ENCODE data around the gene WDR6. TPM values are rescaled to one million over a fixed set of nuclear protein-coding genes. Genes with fewer than 3 reads are reported as not detected.
A peak's percentile ranks its signal among the peaks of the same experiment; 100 is the strongest.
"Not testable (repeated sequence)": the region's sequence is repeated elsewhere in the genome, so short reads cannot be mapped to it uniquely, and the experiment has no call there.

WDR6 gene
- total RNA-seq, 1 donor from 2014 or later: 104 TPM

DNA sequence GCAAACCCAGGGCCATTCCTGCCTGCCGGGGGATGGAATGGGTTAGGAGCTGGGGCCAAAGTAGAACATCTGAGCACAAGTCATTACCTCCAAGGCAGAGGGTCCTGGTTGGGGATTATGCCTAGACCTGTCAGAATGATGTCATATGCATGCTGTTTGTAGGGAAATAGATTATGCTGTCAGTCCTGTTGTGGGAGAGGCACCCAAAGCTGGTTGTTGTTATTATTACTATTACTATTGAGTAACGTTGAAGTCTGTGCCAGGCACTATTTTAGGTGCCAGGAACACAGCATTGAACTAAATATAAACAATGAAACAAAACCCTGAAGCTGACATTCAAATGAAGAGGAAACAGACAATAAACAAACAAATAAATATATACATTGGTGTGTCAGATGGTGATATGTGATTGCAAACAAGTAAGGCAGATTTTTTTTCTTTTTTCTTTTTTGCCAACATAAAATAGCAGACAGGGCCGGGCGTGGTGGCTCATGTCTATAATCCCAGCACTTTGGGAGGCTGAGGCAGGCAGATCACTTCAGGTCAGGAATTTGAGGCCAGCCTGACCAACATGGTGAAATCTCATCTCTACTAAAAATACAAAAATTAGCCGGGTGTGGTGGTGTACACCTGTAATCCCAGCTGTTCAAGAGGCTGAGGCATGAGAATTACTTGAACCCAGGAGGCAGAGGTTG is 15.2 kb upstream of the WDR6 start:
- DNase-seq (ENCODE audit: low spot score): no peak

DNA sequence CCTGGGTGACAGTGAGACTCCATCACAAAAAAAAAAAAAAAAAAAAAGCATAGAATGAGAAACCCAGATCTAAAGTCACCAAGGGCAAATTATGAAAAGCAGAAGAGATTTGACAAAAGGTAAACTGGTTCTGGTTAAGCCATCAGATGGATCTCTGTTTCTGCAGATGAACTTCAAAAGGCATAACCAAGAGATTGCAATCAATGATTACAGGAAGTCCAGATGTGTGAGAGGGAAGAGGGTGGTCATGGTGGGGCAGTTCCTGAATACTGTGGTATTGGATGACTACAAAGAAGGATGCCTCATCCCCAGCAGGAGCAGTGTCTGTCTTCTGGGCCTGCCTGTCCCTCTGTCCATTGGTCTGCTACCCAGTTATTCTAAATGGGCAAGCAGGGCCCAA is 13.4 kb upstream of the WDR6 start:
- DNase-seq (ENCODE audit: low spot score): no peak

DNA sequence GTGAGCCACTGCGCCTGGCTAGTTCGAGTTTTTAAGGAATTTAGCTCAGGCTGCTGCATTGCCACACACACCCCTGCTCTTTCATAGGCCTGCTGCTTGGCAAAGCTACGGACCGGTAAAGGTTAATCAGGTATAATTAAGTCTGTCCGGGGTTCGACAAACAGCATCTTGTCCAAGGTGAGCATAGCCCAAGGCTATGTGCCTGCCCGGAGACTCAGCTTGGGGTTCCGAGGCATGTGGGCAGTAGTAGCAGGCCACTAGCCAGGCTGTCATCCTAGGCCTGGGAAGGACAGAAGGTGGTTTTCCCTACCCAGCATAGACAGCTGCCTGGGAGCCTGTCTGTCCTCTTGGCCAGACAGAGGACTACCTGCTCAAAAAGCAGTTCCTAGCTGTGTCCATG is 10.6 kb upstream of the WDR6 start:
- no peak for DNase-seq (ENCODE audit: low spot score)

- no peak for DNase-seq (ENCODE audit: low spot score)
Measured at GRCh38 chr3:48997102-48997635, 10.0 kb upstream of the WDR6 start.

GRCh38 chr3:48997714-48998637 is 9.2 kb upstream of the WDR6 start:
- no peak for DNase-seq (ENCODE audit: low spot score)

DNA sequence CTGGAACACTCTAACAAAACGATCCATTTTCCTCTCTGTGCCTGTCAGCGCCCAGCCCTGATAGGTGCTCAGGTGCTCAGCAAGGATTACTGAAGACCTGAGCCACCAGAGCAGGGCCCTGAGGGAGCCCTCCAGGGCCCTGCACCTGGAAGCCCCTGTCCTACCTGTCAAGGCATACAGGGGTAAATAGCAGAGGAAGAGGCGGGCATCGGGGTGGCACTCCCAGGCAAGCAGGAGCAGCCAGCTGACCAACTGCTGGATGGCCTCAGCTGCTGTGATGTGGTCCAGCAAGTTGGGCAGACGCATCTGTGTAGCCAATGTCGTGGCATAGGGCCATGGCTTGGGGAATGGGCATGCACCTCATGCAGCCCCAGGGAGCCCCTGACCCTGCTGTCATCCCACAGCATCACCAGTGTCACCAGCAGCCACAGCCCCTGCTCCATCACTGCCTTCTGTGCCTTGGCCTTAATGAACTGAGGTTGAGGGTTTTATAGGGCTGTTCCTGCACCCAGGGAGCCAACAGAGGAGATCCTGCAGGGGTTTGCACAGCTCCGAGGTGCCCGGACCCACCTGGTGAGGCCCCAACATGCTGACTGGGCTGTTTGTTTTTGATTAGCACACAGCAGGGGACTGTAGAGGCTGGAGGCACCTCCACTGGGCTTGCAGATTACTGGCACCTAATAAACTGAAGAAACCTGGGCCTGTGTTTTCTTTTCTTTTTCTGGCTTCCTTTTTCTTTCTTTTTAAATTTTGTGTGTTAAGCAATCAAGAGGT is 7.9 kb upstream of the WDR6 start:
- no peak for DNase-seq (ENCODE audit: low spot score)

- DNase-seq (ENCODE audit: low spot score): no peak
Measured at GRCh38 chr3:49001155-49001554, 6.0 kb upstream of the WDR6 start.

- DNase-seq (ENCODE audit: low spot score): no peak
Measured at GRCh38 chr3:49004352-49005302, 2.6 kb upstream of the WDR6 start.

DNA sequence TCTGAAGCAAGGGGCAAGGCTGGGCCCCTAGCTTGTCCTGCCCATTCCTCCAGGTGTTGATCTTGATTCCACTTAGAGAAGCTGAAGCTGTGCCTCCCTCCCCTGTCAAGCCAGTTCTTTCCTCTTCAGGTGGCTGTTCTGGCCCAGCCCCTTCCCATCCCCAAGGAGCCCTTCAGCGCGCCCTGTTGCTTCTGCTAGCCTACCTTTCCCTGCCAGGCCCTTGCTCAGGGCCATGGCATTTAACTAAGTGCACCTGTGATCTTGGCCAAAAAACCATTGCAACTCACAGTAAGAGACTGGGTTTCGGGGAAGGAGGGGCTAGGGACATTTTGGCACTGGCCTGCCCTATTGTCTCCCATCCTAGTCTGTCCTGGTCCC is 1.9 kb upstream of the WDR6 start:
- DNase-seq (ENCODE audit: low spot score): no peak

DNA sequence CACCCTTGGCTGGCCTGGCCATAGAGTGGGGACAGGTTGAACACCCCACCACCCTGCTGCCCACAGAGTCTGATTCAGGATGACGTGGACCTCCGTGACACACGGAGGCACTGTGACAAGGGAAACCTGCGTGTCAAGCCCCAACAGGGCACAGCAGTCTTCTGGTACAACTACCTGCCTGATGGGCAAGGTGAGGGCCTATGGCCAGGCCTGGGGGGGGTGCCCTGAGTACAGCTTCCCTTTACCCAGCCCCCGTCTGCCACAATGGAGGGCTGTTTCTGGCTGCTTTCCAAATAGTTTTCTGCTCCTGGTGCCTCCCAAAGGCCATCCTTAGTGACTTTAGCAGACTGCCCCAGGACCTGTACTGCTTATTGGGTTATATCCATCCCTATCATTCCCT is 1.2 kb upstream of the WDR6 start:
- no peak for DNase-seq (ENCODE audit: low spot score)

DNA sequence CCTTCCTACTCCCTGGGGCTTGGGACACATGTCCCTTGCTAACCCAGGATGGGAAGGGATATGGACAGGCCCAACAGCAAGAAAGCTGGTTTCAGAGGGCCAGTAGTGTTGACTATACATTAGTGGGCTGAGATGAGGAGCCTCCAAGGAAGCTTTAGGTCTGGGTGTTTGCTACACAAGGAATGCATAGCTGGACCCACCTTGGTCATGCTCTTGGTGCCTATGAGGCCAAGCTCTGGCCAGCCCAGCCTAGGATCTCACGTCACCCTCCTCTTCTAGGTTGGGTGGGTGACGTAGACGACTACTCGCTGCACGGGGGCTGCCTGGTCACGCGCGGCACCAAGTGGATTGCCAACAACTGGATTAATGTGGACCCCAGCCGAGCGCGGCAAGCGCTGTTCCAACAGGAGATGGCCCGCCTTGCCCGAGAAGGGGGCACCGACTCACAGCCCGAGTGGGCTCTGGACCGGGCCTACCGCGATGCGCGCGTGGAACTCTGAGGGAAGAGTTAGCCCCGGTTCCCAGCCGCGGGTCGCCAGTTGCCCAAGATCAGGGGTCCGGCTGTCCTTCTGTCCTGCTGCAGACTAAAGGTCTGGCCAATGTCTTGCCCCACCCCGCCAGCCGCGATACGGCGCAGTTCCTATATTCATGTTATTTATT is 653 bp upstream of the WDR6 start:
- no peak for DNase-seq (ENCODE audit: low spot score)

GRCh38 chr3:49007771-49008528 is 759 bp downstream of the WDR6 start:
- peak; percentile 96 for DNase-seq (ENCODE audit: low spot score)

DNA sequence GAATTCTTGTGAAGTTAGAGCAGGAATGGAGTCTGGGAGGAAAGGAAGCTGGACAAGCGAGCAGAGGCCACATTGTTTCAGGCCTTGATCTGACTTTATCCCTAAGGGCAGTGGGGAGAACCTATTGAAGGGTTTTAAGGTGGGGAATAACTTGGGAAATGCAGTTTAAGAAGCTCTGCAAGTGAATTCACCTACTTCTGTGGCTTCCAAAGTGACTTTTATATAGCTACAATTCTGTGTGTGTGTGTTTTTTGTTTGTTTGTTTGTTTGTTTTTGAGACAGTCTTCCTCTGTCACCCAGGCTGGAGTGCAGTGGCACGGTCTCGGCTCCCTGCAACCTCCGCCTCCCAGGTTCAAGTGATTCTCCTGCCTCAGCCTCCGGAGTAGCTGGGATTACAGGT is 1.4 kb downstream of the WDR6 start:
- DNase-seq (ENCODE audit: low spot score): not testable (repeated sequence)

- no peak for DNase-seq (ENCODE audit: low spot score)
Measured at GRCh38 chr3:49009396-49009795, 2.2 kb downstream of the WDR6 start.

GRCh38 chr3:49012441-49013017 is 5.3 kb downstream of the WDR6 start:
- DNase-seq (ENCODE audit: low spot score): no peak

DNA sequence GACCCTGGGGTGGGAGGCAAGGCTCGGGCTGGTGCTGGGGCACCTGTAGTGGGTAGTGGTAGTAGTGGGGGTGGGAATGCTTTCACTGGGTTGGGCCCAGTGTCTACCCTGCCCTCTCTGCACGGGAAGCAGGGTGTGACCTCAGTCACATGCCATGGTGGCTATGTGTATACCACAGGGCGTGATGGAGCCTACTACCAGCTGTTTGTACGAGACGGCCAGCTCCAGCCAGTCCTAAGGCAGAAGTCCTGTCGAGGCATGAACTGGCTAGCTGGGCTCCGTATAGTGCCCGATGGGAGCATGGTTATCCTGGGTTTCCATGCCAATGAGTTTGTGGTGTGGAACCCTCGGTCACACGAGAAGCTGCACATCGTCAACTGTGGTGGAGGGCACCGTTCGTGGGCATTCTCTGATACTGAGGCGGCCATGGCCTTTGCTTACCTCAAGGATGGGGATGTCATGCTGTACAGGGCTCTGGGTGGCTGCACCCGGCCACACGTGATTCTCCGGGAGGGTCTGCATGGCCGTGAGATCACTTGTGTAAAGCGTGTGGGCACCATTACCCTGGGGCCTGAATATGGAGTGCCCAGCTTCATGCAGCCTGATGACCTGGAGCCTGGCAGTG is 6.0 kb downstream of the WDR6 start:
- DNase-seq (ENCODE audit: low spot score): no peak

- no peak for DNase-seq (ENCODE audit: low spot score)
Measured at GRCh38 chr3:49013738-49014660, 6.8 kb downstream of the WDR6 start.
